MM.1S (cell line): ENCODE results near the gene ISX.

Experiments used
- DNase-seq: peaks from one replicate; pipeline ENCODE4 v3.0.0-alpha.2; 2015
- H2AFZ ChIP-seq: fragments of 300-600 bp; sonication (generic); 2 replicates; pipeline ENCODE4 v1.6.0; 2016; ENCODE audit warnings: antibody characterized with exemption, low read length
- H3F3A ChIP-seq: fragments of 300-600 bp; sonication (generic); 2 replicates; pipeline ENCODE4 v1.6.1; 2016; ENCODE audit warnings: mild to moderate bottlenecking, antibody characterized with exemption, low read length, moderate library complexity, mixed read lengths; ENCODE audit not compliant: insufficient read depth
- H3K27ac ChIP-seq: fragments of 300-600 bp; sonication (generic); 2 replicates; pipeline ENCODE4 v1.5.1; 2016; ENCODE audit warnings: mild to moderate bottlenecking, low read length
- H3K27me3 ChIP-seq: fragments of 300-600 bp; sonication (generic); replicated peaks from 2 replicates; pipeline ENCODE4 v1.6.0; 2016; ENCODE audit warnings: low read length; ENCODE audit not compliant: insufficient read depth
- H3K36me3 ChIP-seq: fragments of 300-600 bp; sonication (generic); replicated peaks from 2 replicates; pipeline ENCODE4 v1.6.1; 2016; ENCODE audit warnings: mild to moderate bottlenecking, low read length, mixed read lengths; ENCODE audit not compliant: insufficient read depth
- H3K4me1 ChIP-seq: fragments of 300-600 bp; sonication (generic); 2 replicates; pipeline ENCODE4 v1.6.1; 2016; ENCODE audit warnings: low read length, mixed read lengths
- H3K4me2 ChIP-seq: fragments of 300-600 bp; sonication (generic); 2 replicates; pipeline ENCODE4 v1.6.0; 2016; ENCODE audit warnings: low read depth, low read length
- H3K4me3 ChIP-seq: fragments of 300-600 bp; sonication (generic); 2 replicates; pipeline ENCODE4 v1.5.1; 2016; ENCODE audit warnings: low read length, mixed read lengths
- H3K79me2 ChIP-seq: fragments of 300-600 bp; sonication (generic); 2 replicates; pipeline ENCODE4 v1.6.1; 2016; ENCODE audit warnings: mixed run types, low read length, mixed read lengths
- H3K9ac ChIP-seq: fragments of 300-600 bp; sonication (generic); 2 replicates; pipeline ENCODE4 v1.6.1; 2016; ENCODE audit warnings: low read length, mixed read lengths
- H3K9me2 ChIP-seq: fragments of 300-600 bp; sonication (generic); replicated peaks from 2 replicates; pipeline ENCODE4 v1.6.1; 2016; ENCODE audit warnings: mild to moderate bottlenecking, low read length, mixed read lengths; ENCODE audit not compliant: insufficient read depth
- H3K9me3 ChIP-seq: fragments of 300-600 bp; sonication (generic); replicated peaks from 2 replicates; pipeline ENCODE4 v1.6.1; 2016; ENCODE audit warnings: mild to moderate bottlenecking, low read length, mixed read lengths; ENCODE audit not compliant: insufficient read depth
- H4K20me1 ChIP-seq: fragments of 300-600 bp; sonication (generic); 2 replicates; pipeline ENCODE4 v1.6.1; 2016; ENCODE audit warnings: mild to moderate bottlenecking, low read length, moderate library complexity, mixed read lengths; ENCODE audit not compliant: insufficient read depth
- CTCF ChIP-seq: fragments of 300-600 bp; sonication (generic); IDR thresholded peaks from 2 replicates; pipeline ENCODE4 v1.5.1; 2016; ENCODE audit warnings: antibody characterized with exemption, low read length, mixed read lengths
- EZH2 ChIP-seq: fragments of 300-600 bp; sonication (generic); optimal IDR thresholded peaks from 2 replicates; pipeline ENCODE3; 2017; ENCODE audit warnings: low read depth, mild to moderate bottlenecking, antibody characterized with exemption, low read length, mixed read lengths
- EZH2phosphoT487 ChIP-seq: fragments of 300-600 bp; sonication (generic); IDR thresholded peaks from 2 replicates; pipeline ENCODE4 v1.6.1; 2018; ENCODE audit warnings: antibody characterized with exemption, low read length

Gene ISX

GRCh38 chr22:35056486-35056885 is 9.5 kb upstream of the ISX start:
- Histone ChIP-seq H3K36me3 (no peaks in the 10 kb centered on the region), H3K9me2 (no peaks in the 10 kb centered on the region), H4K20me1 (no peaks in the 10 kb centered on the region), H3K79me2 (no peaks in the 10 kb centered on the region), H3K27me3 (no peaks in the 10 kb centered on the region), H3K9ac (no peak overlapping the region), H3K4me2 (no peak overlapping the region), H3K4me1 (no peaks in the 10 kb centered on the region), H2AFZ (no peak overlapping the region), H3K9me3 (no peaks in the 10 kb centered on the region), H3K27ac (no peak overlapping the region), H3K4me3 (no peak overlapping the region), H3F3A (no peaks in the 10 kb centered on the region)
- no peak for DNase-seq
- TF ChIP-seq EZH2phosphoT487 (no peak), EZH2 (no peak), CTCF (no peak)

- Histone ChIP-seq H3K9me3 (no peaks in the 10 kb centered on the region), H3K27me3 (no peaks in the 10 kb centered on the region), H3K27ac (no peak overlapping the region), H3K9me2 (no peaks in the 10 kb centered on the region), H3K9ac (no peak overlapping the region), H3K4me3 (no peak overlapping the region), H3F3A (no peaks in the 10 kb centered on the region), H4K20me1 (no peaks in the 10 kb centered on the region), H3K4me1 (no peaks in the 10 kb centered on the region), H3K79me2 (no peaks in the 10 kb centered on the region), H3K4me2 (no peak overlapping the region), H2AFZ (no peak overlapping the region), H3K36me3 (no peaks in the 10 kb centered on the region)
- DNase-seq: no peak
- TF ChIP-seq EZH2 (no peak), EZH2phosphoT487 (no peak), CTCF (no peak)
These were observed 8.8 kb upstream of the ISX start for GRCh38 chr22:35057155-35057554.

GRCh38 chr22:35059632-35060031 is 6.3 kb upstream of the ISX start:
- no peak overlapping the region for H3K4me2 ChIP-seq
- H2AFZ ChIP-seq: no peak overlapping the region
- no peaks in the 10 kb centered on the region for H3K9me2 ChIP-seq
- TF ChIP-seq EZH2phosphoT487 (no peak), CTCF (no peak), EZH2 (no peak)
- no peak overlapping the region for H3K27ac ChIP-seq
- no peaks in the 10 kb centered on the region for H3K27me3 ChIP-seq
- no peaks in the 10 kb centered on the region for H4K20me1 ChIP-seq
- peaks cover 3% of the 10 kb centered on the region for H3K4me1 ChIP-seq
- no peak overlapping the region for H3K9ac ChIP-seq
- H3K9me3 ChIP-seq: no peaks in the 10 kb centered on the region
- H3K79me2 ChIP-seq: no peaks in the 10 kb centered on the region
- no peak overlapping the region for H3K4me3 ChIP-seq
- no peaks in the 10 kb centered on the region for H3K36me3 ChIP-seq
- H3F3A ChIP-seq: no peaks in the 10 kb centered on the region
- no peak for DNase-seq
